ENCODE measurements around the gene COPS8. TPM values are rescaled to one million over a fixed set of nuclear protein-coding genes. Genes with fewer than 3 reads are reported as not detected.

Gene COPS8
- total RNA-seq, 1 donor, result 123 TPM

DNA sequence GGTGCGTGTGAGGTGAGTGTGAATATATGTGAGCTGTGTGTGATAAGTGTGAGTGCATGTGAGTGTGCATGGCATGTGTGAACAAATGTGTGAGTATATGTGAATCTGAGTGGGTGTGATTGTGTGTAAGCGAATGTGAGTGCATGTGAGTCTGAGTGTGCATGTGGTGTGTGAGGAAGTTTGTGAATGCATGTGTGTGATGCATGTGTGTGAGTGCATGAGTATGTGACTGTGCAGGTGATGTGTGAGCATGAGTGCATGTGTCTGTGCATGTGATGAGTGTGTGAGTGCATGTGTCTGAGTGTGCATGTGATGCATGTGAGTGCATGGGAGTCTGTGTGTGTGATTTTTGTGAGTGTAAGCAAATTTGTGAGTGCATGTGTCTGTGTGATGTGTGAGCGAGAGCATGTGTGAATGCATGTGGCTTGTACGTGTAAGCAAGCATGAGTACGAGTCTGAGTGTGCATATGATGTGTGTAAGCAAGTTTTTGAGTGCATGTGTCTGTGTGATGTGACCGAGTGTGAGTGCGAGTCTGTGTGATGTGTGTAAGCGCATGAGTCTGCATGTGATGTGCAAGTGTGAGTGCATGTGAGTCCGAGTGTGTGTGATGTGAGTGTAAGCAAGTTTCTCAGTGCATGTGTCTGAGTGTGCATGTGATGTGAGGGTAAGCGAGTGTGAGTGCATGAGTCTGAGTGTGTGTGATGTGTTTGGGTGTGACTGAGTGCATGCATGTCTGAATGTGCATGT lies 43.3 kb downstream of the COPS8 start:
- no peak overlapping the region for H3K4me3 ChIP-seq (ENCODE audit: low read depth, low read length)
- TF ChIP-seq, protein P1, sequence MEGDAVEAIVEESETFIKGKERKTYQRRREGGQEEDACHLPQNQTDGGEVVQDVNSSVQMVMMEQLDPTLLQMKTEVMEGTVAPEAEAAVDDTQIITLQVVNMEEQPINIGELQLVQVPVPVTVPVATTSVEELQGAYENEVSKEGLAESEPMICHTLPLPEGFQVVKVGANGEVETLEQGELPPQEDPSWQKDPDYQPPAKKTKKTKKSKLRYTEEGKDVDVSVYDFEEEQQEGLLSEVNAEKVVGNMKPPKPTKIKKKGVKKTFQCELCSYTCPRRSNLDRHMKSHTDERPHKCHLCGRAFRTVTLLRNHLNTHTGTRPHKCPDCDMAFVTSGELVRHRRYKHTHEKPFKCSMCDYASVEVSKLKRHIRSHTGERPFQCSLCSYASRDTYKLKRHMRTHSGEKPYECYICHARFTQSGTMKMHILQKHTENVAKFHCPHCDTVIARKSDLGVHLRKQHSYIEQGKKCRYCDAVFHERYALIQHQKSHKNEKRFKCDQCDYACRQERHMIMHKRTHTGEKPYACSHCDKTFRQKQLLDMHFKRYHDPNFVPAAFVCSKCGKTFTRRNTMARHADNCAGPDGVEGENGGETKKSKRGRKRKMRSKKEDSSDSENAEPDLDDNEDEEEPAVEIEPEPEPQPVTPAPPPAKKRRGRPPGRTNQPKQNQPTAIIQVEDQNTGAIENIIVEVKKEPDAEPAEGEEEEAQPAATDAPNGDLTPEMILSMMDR (IDR thresholded peaks at IDR 0.05; ENCODE audit: insufficient read depth, low read length), result no peak
- no peak for DNase-seq (ENCODE audit: low read depth)

DNA sequence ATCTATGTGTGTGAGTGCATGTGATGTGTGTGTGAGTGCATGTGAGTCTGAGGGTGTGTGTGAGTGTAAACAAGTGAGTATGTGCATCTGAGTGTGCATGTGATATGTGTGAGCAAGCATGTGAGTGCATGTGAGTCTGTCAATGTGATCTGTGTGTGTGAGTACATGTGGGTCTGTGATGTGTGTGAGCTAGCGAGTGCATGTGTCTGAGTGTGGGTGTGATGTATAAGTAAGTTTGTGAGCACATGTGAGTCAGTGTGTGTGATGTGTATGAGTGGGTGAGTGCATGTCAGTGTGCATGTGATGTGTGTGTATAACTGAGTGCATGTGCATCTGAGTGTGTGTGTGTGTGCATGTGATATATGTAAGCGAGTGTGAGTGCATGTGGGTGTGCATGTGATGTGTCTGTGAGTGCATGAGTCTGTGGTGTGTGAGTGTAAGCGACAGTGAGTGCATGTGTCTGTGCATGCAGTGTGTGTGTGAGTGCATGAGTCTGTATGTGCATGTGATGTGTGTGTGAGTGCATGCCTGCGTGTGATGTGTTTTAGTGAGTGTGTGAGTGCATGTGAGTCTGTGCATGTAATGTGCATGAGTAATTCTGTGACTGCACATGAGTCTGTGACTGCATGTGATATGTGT lies 44.1 kb downstream of the COPS8 start:
- TF ChIP-seq, protein P1 (IDR thresholded peaks at IDR 0.05; ENCODE audit: insufficient read depth, low read length), result no peak
- no peak for DNase-seq (ENCODE audit: low read depth)
- H3K4me3 ChIP-seq (ENCODE audit: low read depth, low read length), result no peak overlapping the region

DNA sequence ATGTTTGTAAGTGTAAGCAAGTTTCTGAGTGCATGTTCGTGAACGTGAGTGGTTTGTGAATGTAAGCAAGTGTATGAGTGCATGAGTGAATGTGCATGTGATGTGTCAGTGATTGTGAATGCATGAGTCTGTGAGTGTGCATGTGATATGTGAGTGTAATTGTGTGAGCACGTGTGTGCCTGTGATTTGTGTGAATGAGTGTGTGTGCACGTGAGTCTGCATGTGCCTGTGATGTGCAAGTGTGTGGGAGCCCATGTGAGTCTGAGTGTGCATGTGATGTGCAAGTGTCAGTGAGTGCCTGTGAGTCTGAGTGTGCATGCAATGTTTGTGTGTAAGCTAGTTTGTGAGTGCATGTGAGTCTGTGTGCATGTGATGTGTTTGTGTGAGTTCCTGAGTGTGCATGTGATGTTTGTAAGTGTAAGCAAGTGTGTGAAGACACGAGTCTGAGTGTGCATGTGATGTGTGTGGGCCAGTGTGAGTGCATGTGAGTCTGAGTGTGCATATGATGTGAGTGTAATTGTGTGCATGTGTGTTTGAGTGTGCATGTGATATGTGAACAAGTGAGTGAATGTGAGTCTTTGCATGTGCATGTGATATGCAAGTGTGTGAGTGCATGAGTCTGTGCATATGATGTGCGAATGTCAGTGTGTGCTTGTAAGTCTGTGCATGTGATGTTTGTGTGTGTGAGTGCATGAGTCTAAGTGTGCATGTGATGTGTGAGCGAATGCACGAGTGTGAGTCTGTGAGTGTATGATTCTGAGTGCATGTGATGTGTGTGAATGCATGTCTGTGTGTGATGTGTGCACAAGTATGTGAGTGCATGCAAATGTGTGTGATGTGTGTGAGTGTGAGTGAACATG lies 45.1 kb downstream of the COPS8 start:
- no peak for DNase-seq (ENCODE audit: low read depth)
- TF ChIP-seq, protein P1 (IDR thresholded peaks at IDR 0.05; ENCODE audit: insufficient read depth, low read length), result no peak
- H3K4me3 ChIP-seq (ENCODE audit: low read depth, low read length), result no peak overlapping the region

DNA sequence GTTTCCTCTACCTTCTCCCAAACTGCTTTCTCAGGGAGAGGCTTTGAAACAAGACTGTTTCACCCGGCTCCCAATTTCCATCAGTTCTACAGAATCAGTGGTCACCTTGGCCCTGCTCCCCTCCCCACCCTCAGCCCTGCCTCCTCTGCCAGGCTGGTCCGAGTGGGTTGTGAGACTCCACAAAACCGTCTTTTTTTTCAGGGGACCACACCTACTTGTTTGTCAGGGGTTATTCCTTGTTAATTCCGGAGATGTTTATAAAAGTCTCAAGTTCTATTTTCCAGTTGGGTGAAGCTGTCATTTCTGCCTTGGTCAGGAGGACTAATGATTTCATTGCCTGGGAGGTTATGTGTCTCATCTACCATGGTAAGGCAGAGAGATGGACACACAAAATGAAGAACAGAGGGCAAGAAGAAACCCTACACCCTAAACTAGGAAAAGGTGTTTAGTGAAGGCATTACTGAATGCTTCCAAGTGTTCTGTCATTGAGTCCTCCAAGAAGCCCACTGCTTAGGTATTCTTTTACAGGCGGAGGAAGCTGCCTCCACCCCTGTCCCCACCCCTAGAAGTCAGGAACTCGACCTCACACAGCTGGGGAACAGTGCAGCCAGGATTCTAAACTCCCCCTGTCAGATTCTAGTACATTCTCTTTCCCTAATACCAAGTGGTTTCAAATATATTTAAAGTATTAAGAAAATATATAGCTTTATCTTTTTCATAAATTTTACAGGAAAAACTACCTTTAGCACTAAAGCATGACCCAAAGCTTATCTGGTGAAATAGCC lies 46.3 kb downstream of the COPS8 start:
- no peak for DNase-seq (ENCODE audit: low read depth)
- TF ChIP-seq, protein P1 (IDR thresholded peaks at IDR 0.05; ENCODE audit: insufficient read depth, low read length), result no peak
- no peak overlapping the region for H3K4me3 ChIP-seq (ENCODE audit: low read depth, low read length)

DNA sequence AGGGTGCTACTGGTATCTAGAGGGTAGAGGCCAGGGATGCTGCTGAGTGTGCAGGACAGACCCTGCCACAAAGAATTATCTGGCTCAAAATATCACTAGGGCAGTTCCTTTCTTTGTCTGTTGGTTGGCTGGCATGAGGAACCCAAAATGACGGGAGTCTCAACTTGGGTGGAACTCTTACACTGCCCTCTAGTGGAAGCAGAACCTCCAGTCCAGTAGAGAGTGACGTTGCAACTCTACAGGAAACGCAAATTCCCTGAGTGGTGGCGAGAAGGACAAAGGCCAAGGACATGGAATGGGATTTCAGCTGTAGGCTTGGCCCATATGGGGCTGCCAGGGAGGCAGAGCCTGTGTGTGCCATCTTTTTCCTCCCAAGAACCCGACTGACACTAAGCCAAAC lies 47.1 kb downstream of the COPS8 start:
- TF ChIP-seq, protein P1 (IDR thresholded peaks at IDR 0.05; ENCODE audit: insufficient read depth, low read length), result no peak
- no peak for DNase-seq (ENCODE audit: low read depth)
- no peak overlapping the region for H3K4me3 ChIP-seq (ENCODE audit: low read depth, low read length)

All from fibroblast of the aortic adventitia (primary cell).